Ectodermal cell (in vitro differentiated cells): ENCODE data around the gene LGMN.

Source experiments
- H3K27ac ChIP-seq: 2 replicates; pipeline ENCODE4 v1.7.0; 2013; ENCODE audit warnings: mild to moderate bottlenecking, low read depth, low read length; ENCODE audit not compliant: insufficient read depth, poor library complexity, severe bottlenecking
- H3K27me3 ChIP-seq: 2 replicates; pipeline ENCODE4 v1.7.0; 2013; ENCODE audit warnings: mild to moderate bottlenecking, low read length; ENCODE audit not compliant: insufficient read depth, control insufficient read depth, poor library complexity, severe bottlenecking
- H3K36me3 ChIP-seq: one replicate; pipeline ENCODE4 v1.7.0; 2013; ENCODE audit warnings: low read length; ENCODE audit not compliant: control insufficient read depth, insufficient read depth
- H3K4me1 ChIP-seq: one replicate; pipeline ENCODE4 v1.7.0; 2013; ENCODE audit warnings: low read length; ENCODE audit not compliant: control insufficient read depth, insufficient read depth
- H3K4me3 ChIP-seq: 2 replicates; pipeline ENCODE4 v1.7.0; 2013; ENCODE audit warnings: low read depth, low read length, control low read depth; ENCODE audit not compliant: insufficient read depth
- H3K9me3 ChIP-seq: 2 replicates; pipeline ENCODE4 v1.7.0; 2013; ENCODE audit warnings: mild to moderate bottlenecking, low read length, moderate library complexity; ENCODE audit not compliant: control insufficient read depth
- WGBS, 2 experiments: methylation state at CpG; one replicate each; pipeline ENCODE4 v1.1.7; 2013; ENCODE audit warnings: missing lambda C conversion rate in 2 of 2; 5-methylcytosine and 5-hydroxymethylcytosine counted together

LGMN gene

DNA sequence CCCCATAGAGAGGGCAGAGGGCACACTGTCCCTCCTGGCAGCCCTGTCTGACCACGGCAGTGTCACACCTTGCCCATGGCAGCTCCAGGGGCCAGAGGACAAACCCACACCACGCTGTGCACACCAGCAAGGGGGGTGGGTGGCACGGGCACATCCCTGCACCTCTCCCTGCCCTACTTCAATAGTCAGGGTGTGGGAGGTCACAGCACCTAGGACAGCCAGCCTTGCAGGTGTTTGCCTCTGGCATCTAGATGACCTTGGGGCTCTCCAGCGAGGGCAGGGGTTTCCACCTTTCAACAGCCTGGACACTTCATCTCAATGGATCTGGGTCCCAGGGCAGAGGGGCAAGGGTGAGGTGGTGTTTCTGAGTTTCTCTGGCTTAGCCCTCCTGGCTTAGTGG is 69.2 kb downstream of the LGMN start:
- Histone ChIP-seq H3K4me3 (no peak overlapping the region), H3K27me3 (no peaks in the 10 kb centered on the region), H3K27ac (no peak overlapping the region), H3K9me3 (no peaks in the 10 kb centered on the region), H3K36me3 (no peaks in the 10 kb centered on the region), H3K4me1 (no peaks in the 10 kb centered on the region)
- 90 to 92% methylated on average over 4 of the region's 4 CpGs for WGBS, 2 experiments

- WGBS, 2 experiments, result 94 to 97% methylated on average over 5 of the region's 5 CpGs
- Histone ChIP-seq H3K9me3 (no peaks in the 10 kb centered on the region), H3K27me3 (no peaks in the 10 kb centered on the region), H3K27ac (no peak overlapping the region), H3K4me1 (no peaks in the 10 kb centered on the region), H3K4me3 (no peak overlapping the region), H3K36me3 (no peaks in the 10 kb centered on the region)
Observed at GRCh38 chr14:92678766-92679165, 69.7 kb downstream of the LGMN start.

DNA sequence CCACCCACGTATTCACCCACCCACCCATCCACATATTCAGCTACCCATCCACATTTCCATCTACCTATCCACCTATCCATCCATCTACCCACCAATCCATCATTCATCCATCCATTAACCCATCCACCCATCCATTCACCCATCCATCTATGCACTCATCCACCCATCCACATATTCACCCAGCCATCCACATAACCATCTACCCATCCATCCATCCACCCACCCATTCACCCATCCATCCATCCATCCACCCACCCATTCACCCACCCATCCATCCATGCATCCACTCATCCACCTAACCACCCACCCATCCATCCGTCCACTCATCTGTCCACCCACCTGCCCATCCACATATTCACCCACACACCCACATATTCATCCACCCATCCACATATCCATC is 70.5 kb downstream of the LGMN start:
- Histone ChIP-seq H3K27ac (no peak overlapping the region), H3K4me1 (no peaks in the 10 kb centered on the region)
- WGBS, 2 experiments, result 87 to 91% methylated on average over 2 of the region's 2 CpGs

DNA sequence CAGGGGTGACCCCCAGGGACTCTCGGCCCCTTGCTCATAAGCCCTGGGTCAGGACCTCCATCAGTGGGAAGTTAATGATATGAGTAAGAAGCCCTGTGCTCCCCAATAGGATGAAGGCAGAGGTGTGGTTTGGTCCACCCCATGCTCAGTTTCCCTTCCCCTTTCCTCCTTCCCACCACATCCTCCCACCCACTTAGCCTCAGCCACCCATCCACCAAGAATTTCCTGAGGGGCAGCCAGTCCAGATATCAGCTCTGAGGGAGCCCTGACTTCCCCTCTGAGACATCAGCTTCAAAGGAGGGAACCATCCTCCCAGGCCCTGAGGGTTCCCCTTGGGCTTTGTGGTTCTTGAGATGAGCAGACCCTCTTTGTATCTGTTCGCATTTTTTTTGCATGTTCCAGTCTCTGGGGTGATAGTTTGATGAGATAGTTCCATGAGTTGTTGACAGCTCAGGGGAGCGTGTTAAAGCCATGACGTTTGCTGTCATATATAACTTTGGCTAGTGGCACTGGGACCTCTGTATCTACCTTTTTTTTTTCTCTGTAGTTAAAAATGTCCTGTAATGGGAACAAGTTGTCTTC is 71.2 kb downstream of the LGMN start:
- 84 to 86% methylated on average over 4 of the region's 4 CpGs for WGBS, 2 experiments
- Histone ChIP-seq H3K4me1 (no peaks in the 10 kb centered on the region), H3K9me3 (no peaks in the 10 kb centered on the region), H3K27me3 (no peaks in the 10 kb centered on the region), H3K4me3 (no peak overlapping the region), H3K36me3 (no peaks in the 10 kb centered on the region), H3K27ac (no peak overlapping the region)

More for the DNA sequence above, 70.5 kb downstream of the LGMN start:
- Histone ChIP-seq H3K9me3 (no peaks in the 10 kb centered on the region), H3K4me3 (no peak overlapping the region), H3K27me3 (no peaks in the 10 kb centered on the region), H3K36me3 (no peaks in the 10 kb centered on the region)

- Histone ChIP-seq H3K27ac (no peak overlapping the region), H3K4me3 (no peak overlapping the region), H3K27me3 (no peaks in the 10 kb centered on the region), H3K4me1 (no peaks in the 10 kb centered on the region), H3K9me3 (no peaks in the 10 kb centered on the region), H3K36me3 (no peaks in the 10 kb centered on the region)
- 87% methylated on average over 8 of the region's 8 CpGs for WGBS, 2 experiments
Observed at GRCh38 chr14:92676403-92677086, 71.9 kb downstream of the LGMN start.

GRCh38 chr14:92675976-92676375 is 72.5 kb downstream of the LGMN start:
- WGBS, 2 experiments, result 86 to 93% methylated on average over 9 of the region's 9 CpGs
- Histone ChIP-seq H3K4me1 (no peaks in the 10 kb centered on the region), H3K36me3 (no peaks in the 10 kb centered on the region), H3K9me3 (no peaks in the 10 kb centered on the region), H3K27ac (no peak overlapping the region), H3K27me3 (no peaks in the 10 kb centered on the region), H3K4me3 (no peak overlapping the region)

- H3K9me3 ChIP-seq, result no peaks in the 10 kb centered on the region
- H3K4me1 ChIP-seq, result no peaks in the 10 kb centered on the region
- no peaks in the 10 kb centered on the region for H3K27me3 ChIP-seq
- H3K36me3 ChIP-seq, result no peaks in the 10 kb centered on the region
- 96% methylated on average over 6 of the region's 6 CpGs for WGBS, 2 experiments
- H3K4me3 ChIP-seq, result no peak overlapping the region
- no peak overlapping the region for H3K27ac ChIP-seq
Observed at GRCh38 chr14:92675421-92675820, 73.0 kb downstream of the LGMN start.

DNA sequence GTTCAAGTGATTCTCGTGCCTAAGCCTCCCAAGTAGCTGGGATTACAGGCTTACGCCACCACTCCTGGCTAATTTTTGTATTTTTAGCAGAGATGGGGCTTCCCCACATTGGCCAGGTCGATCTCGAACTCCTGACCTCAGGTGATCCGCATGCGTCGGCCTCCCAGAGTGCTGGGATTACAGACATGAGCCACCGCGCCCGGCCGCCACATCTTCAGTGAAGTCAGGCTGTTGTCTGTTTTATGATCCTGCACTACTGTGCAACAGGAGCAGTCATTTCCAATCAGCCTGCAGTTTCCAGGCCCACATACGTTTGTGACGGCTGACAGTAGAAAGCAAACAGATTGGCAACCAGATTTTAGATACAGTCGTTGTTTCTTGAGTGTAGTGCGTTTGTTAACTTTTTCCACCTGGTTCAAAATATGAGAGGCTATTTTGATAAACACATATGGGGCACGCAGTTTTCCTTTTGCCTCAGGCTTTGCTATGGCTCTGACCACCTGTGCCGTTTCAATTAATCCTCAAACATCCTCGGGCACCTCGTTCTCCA is 74.8 kb downstream of the LGMN start:
- no peaks in the 10 kb centered on the region for H3K9me3 ChIP-seq
- no peak overlapping the region for H3K27ac ChIP-seq
- WGBS, 2 experiments, result 89 to 90% methylated on average over 19 of the region's 19 CpGs
- H3K4me3 ChIP-seq, result no peak overlapping the region
- H3K27me3 ChIP-seq, result no peaks in the 10 kb centered on the region
- no peaks in the 10 kb centered on the region for H3K4me1 ChIP-seq
- H3K36me3 ChIP-seq, result no peaks in the 10 kb centered on the region

- H3K27ac ChIP-seq, result no peak overlapping the region
- H3K4me3 ChIP-seq, result no peak overlapping the region
- H3K4me1 ChIP-seq, result peaks cover 5% of the 10 kb centered on the region
- no peaks in the 10 kb centered on the region for H3K27me3 ChIP-seq
- no peaks in the 10 kb centered on the region for H3K9me3 ChIP-seq
- 92 to 93% methylated on average over 9 of the region's 9 CpGs for WGBS, 2 experiments
- H3K36me3 ChIP-seq, result no peaks in the 10 kb centered on the region
Observed at GRCh38 chr14:92670643-92671366, 77.6 kb downstream of the LGMN start.

- WGBS, 2 experiments, result 90 to 92% methylated on average over 4 of the region's 4 CpGs
- peaks cover 6% of the 10 kb centered on the region for H3K4me1 ChIP-seq
- H3K36me3 ChIP-seq, result no peaks in the 10 kb centered on the region
- H3K4me3 ChIP-seq, result no peak overlapping the region
- no peaks in the 10 kb centered on the region for H3K9me3 ChIP-seq
- no peak overlapping the region for H3K27ac ChIP-seq
- no peaks in the 10 kb centered on the region for H3K27me3 ChIP-seq
Observed at GRCh38 chr14:92670160-92670559, 78.3 kb downstream of the LGMN start.
